D341Med (cell line): ENCODE results near the gene SF3B2.
"Not testable (repeated sequence)": the region's sequence is repeated elsewhere in the genome, so short reads cannot be mapped to it uniquely, and the experiment has no call there.

Experiments
- DNase-seq: peaks from one replicate; pipeline ENCODE4 v3.0.0; 2012; ENCODE audit warnings: low spot score

SF3B2 gene

DNA sequence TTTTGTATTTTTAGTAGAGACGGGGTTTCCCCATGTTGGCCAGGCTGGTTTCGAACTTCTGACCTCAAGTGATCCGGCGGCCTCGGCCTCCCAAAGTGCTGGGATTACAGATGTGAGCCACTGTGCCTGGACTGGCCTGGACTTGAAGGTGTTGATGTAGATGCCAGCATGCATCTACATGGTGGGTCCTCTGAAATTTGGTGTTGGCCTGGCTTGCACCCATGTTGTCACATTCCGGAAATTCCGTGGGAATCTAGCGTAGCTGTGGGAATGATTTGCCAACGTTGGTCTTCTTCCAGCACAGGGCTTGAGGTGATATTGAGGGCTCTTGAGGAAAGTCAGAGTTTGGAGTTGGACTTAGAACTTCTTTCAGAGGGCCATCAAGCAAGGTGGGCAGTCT lies 24.4 kb downstream of the SF3B2 start:
- no peak for DNase-seq

DNA sequence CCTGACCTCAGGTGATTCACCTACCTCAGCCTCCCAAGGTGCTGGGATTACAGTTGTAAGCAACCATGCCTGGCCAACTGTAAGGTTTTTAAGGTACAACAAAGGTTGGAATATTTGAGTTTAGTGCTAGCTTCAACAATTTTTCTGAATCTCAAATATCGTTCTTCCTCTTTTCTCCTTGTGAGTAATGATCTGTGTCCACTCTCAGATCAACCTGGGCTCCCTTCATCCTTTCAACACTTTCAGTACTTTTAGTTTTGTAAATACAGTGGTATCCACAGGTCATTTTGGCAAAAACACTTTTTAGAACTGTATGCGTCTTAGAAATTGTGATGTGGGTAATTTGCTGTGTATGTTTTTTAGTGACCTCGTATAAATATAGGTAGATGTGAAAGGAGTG lies 25.8 kb downstream of the SF3B2 start:
- no peak for DNase-seq

DNA sequence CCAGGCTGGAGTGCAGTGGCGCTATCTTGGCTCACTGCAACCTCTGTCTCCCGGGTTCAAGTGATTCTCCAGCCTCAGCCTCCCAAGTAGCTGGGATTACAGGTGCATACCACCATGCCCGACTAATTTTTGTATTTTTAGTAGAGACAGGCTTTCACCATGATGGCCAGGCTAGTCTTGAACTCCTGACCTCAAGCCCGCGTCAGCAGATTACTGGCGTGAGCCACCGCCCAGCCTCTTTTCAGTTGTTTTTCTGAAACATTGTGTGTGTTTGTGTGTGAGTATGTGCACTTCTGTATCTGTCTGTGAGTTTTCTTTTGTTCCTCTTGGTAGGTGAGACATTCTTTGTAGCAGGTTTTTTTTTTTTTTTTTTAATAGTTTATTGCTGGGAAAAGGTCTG lies 26.8 kb downstream of the SF3B2 start:
- not testable (repeated sequence) for DNase-seq

DNA sequence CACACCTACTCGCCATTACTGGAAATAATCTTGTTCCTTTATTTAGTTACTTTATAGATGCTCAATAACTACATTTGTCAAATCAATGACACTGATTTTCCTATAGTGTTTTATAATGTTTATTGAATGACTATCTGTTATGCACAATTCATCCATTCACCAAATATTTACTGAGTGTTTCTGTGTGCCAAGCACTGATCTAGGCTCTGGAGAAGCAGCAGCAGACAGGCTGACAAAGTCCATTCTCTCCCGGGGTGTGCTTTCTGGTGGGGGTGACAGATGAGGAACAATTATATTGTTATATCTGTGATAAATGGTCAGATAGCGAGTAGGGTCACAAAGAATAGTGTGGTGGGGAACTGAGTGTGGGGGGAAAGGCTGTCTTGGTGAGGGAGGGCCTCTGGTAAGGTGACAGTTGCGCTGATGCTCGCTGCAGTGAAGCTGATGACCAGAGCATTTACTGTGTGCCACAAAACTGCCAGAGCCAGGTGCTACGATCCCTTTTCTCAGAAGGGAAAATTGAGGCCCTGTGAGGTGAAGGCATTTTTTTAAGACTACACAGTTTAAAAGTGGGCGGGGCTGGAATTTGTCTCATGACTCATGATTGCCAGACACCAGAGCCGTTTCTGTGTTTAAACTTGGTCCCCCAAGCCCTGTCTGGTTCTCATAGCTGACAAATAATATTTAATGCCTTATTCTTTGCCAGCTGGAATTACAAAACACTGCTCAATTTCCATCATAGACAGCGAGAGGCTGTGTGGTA lies 28.1 kb downstream of the SF3B2 start:
- no peak for DNase-seq

DNA sequence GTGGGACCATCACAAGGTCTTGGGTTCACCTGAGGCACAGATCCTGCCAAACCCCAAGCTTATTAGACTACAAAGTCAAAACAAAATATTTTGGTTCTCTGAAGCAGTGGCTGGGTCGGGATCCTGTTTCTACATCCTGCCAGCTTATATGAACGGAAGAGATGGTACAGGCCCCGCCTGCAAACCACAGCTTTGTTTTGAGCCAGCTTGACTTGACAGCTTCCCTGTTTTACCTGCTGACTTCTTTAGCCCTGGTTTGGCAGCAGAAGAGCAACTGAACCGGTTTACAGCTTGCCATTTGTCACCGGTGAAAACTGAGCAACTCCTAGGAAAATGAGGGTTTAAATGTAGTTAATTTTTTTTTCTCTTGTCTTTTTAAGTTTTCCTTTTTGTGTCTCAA lies 29.3 kb downstream of the SF3B2 start:
- no peak for DNase-seq

- DNase-seq, result no peak
Measured at GRCh38 chr11:66082946-66083698, 31.0 kb downstream of the SF3B2 start.

DNA sequence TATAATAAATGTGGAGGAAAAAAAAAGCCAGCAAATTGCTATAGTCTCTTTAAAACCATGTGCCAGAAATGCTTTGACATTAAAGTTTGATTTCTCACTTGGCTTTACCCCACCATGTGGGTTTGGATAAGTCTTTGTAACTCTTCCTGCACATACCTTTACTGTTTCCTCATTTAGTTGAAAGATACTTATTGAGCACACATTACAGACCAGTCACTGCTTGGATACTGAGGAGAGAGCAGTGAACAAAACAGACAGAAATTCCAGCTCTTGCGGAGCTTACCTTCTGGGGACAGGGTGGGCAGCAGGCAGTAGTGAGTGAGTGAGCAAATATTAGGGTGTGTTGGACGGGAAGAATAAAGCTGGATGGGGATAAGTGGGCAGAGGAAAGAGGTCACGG lies 31.6 kb downstream of the SF3B2 start:
- no peak for DNase-seq

- DNase-seq, result no peak
Measured at GRCh38 chr11:66084821-66085475, 32.8 kb downstream of the SF3B2 start.

DNA sequence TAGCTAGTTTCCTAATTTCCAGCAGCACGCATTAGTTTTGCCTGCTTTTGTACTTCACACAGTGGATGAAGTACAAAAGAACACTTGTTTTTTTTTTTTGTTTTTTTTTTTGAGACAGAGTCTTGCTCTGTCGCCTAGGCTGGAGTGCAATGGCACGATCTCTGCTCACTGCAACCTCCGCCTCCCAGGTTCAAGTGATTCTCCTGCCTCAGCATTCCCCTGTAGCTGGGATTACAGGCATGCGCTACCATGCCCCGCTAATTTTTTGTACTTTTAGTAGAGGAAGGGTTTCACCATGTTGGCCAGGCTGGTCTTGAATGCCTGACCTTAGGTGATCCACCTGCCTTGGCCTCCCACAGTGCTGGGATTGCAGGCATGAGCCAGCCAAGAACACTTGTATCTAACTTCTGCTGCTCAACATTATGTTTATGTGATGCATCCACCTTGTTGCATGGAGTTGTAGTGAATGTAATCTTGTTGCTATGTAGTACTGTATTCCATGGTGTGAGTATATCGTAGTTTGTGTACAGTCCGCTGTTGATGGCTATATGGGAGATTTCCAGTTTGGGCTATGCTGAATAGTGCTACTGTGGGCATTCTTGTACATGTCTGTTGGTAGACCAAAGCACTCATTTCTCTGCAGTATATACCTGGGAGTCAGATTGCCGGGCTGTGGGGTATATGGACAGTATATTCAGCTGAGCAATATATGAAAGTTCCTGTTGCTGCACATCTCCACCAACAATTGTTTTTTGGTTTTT lies 35.2 kb downstream of the SF3B2 start:
- no peak for DNase-seq

DNA sequence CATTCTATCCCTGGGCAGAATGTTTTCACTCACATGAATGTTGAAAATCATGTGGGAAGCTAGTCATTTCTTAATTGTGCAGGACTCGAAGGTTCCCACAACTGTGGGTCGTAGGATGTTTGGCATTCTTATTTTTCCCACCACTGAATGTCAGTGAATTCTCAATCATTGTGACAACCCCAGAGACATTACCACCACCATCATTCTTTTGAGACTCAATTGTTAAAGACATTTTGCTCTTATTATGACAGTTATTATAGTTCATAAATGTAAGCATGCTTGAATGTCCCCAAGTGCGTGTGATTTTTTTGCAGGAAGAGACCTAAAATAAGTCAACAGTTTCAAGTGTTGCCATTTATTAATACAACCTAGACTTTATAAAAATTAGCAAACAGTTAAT lies 36.9 kb downstream of the SF3B2 start:
- DNase-seq, result no peak

GRCh38 chr11:66090288-66090687 lies 38.1 kb downstream of the SF3B2 start:
- no peak for DNase-seq

DNA sequence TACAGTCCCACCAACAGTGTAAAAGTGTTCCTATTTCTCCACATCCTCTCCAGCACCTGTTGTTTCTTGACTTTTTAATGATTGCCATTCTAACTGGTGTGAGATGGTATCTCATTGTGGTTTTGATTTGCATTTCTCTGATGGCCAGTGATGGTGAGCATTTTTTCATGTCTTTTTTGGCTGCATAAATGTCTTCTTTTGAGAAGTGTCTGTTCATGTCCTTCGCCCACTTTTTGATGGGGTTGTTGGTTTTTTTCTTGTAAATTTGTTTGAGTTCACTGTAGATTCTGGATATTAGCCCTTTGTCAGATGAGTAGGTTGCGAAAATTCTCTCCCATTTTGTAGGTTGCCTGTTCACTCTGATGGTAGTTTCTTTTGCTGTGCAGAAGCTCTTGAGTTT lies 40.0 kb downstream of the SF3B2 start:
- not testable (repeated sequence) for DNase-seq

DNA sequence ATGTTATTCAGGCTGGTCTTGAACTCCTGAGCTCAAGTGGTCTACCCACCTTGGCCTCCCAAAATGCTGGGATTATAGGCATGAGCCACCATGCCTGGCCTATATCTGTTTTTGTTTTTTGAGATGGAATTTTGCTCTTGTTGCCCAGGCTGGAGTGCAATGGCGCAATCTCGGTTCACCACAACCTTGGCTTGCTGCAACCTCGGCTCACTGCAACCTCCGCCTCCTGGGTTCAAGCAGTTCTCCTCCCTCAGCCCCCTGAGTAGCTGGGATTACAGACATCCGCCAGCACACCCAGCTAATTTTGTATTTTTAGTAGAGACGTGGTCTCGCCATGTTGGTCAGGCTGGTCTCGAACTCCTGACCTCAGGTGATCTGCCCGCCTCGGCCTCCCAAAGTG lies 47.6 kb downstream of the SF3B2 start:
- not testable (repeated sequence) for DNase-seq

- DNase-seq, result no peak
Measured at GRCh38 chr11:66100272-66101065, 48.3 kb downstream of the SF3B2 start.

GRCh38 chr11:66101066-66101464 lies 48.9 kb downstream of the SF3B2 start:
- DNase-seq, result no peak

DNA sequence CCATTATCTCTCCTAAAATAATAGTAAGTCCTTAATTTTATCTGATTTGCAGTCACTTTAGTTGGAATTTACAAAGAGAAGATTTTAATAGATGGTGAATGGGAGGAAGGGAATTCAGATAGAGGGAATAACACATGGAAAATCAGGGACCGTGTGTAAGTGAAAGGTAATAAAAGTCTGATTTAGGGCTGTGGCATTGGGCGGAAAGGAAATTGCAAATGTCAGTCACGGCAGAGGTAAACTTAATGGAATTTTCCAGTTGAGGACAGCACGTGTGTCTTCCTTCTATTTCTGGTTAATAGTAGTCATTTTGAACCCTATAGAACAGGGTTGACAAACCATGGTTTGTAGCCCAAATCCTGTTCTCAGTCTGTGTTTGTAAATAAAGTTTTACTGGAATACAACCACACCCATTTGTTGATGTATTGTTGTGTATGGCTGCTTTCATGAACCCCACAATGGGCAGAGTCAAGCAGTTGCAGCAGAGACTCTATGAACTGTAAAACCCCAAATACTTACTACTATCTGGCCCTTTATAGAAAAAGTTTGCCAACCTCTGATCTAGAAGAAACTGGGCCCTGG lies 52.0 kb downstream of the SF3B2 start:
- DNase-seq, result no peak

DNA sequence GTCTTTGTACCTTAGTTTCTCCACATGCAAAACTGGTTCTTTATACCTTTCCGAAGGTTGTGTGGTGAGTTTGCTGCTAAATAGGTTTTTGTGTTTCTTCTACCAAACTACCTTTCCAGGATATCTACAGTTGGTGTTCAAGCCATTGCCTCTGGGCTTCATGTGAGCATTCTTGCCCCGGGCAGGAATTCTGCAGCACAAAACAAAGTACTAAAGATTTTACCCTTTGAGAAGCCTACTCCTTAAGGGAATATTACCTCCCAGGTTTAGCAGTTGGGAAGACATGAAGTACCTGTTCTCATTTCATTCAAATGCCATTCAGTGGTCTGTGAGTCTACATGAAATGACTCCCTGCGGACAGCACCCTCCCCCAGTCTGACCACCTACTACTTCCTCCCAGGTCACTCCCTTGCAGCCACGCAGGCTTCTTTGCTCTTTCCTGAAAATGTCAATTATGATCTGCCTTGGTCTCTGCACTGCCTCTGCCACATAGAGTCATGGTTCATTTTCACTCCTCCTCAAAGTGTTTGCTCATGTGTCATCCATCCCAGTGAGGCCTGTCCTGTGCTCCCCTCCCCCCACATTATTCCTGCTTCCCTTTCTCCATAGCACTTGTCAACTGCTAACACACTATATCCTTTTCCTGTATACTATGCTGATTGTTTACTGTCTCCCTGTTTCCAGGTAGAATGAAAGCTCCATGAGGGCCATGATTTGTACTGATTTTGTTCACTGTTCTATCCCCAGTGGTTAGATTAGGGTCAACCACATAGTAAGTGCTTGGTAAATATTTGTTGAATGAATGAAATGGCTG lies 54.8 kb downstream of the SF3B2 start:
- no peak for DNase-seq

- DNase-seq, result no peak
Measured at GRCh38 chr11:66107600-66108510, 55.7 kb downstream of the SF3B2 start.

GRCh38 chr11:66109294-66109693 lies 57.1 kb downstream of the SF3B2 start:
- no peak for DNase-seq
